ENCODE data around the gene HEBP1. TPM values are rescaled to one million over a fixed set of nuclear protein-coding genes. Genes with fewer than 3 reads are reported as not detected.

Gene HEBP1
- total RNA-seq, 1 experiment from 2014 or later, result 19.3 TPM

GRCh38 chr12:13004361-13004760 is 4.3 kb upstream of the HEBP1 start:
- POLR2A ChIA-PET, result interaction anchor here (0.6 kb wide), 1 partner anchor 64 kb away, joined by 3 read pairs; no protein-coding TSS in a partner anchor
- Histone ChIP-seq H3K36me3 (ENCODE audit: control insufficient read depth, insufficient read depth, low read length) (no peaks in the 10 kb centered on the region), H3K4me1 (ENCODE audit: control insufficient read depth, insufficient read depth, low read length) (no peaks in the 10 kb centered on the region), H3K27ac (ENCODE audit: low read length) (no peak overlapping the region), H3K27me3 (ENCODE audit: control insufficient read depth, insufficient read depth, low read length) (no peaks in the 10 kb centered on the region), H3K4me3 (ENCODE audit: low read depth in 2 of 2, low read length in 2 of 2) (no peak overlapping the region), H3K9me3 (ENCODE audit: control insufficient read depth, insufficient read depth, low read depth, low read length) (no peaks in the 10 kb centered on the region)
- in situ Hi-C loops (cut with HindIII; ENCODE audit: low pct_unique_long_range_greater_than_20kb, low sequenced_read_pairs), result no loop called here
- DNase-seq (ENCODE audit: low read depth, low spot score) (no peak), ATAC-seq (no peak)
- CTCF ChIA-PET, result no interaction called here
- intact Hi-C loops (cut with micrococcal nuclease; ENCODE audit: unreplicated experiment), result no loop called here
- TF ChIP-seq REST (IDR thresholded peaks at IDR 0.05; ENCODE audit: insufficient read depth in 1 of 2, low read depth in 2 of 2, low read length in 1 of 2) (no peak), CTCF (IDR thresholded peaks at IDR 0.05) (no peak)
- no TSS peak for BruUV-seq (replicated peaks)

DNA sequence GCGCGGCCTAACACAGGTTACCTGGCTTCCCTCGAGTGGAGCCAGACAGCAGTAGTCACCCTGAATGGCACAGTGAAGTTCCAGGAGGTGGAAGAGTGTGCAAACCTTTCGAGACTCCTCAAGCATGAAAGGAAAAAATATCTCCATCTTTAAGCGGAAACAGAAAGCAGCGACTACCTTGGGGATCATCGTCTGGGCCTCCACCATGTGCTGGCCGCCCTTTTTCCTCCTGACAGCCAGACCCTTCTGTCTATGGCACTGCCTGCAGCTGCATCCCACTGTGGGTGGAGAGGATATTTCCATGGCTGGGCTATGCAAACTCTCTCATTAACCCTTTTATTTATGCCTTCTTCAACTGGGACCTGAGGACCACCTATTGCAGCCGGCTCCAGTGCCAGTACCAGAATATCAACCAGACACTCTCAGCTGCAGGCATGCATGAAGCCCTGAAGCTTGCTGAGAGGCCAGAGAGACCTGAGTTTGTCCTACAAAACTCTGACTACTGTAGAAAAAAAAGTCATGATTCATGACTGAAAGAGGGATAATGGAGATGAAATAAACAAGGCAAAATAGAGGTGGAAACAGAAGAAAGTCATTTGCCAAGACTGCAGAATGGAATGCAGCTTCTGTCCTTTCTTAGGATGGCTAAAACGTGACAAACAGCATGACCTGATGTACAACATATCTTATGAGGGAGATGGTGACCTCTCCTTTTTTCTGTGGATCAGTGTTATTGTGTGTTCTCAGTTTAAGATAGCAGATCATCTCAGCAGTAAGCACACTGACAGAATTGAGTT is 2.4 kb upstream of the HEBP1 start:
- Histone ChIP-seq H3K27me3 (ENCODE audit: control insufficient read depth, insufficient read depth, low read length) (no peaks in the 10 kb centered on the region), H3K9me3 (ENCODE audit: control insufficient read depth, insufficient read depth, low read depth, low read length) (no peaks in the 10 kb centered on the region), H3K4me1 (ENCODE audit: control insufficient read depth, insufficient read depth, low read length) (no peaks in the 10 kb centered on the region; the same call in 1 of the 2 replicates), H3K27ac (ENCODE audit: low read length) (no peak overlapping the region), H3K36me3 (ENCODE audit: control insufficient read depth, insufficient read depth, low read length) (no peaks in the 10 kb centered on the region), H3K4me3 (ENCODE audit: low read depth in 2 of 2, low read length in 2 of 2) (no peak overlapping the region)
- ChIA-PET CTCF (no interaction called here), POLR2A (no interaction called here)
- BruUV-seq (replicated peaks), result TSS peak; percentile 54
- DNase-seq (ENCODE audit: low read depth, low spot score), result no peak
- in situ Hi-C loops (cut with HindIII; ENCODE audit: low pct_unique_long_range_greater_than_20kb, low sequenced_read_pairs) (no loop called here), intact Hi-C loops (cut with micrococcal nuclease; ENCODE audit: unreplicated experiment) (no loop called here)
- no peak for ATAC-seq
- TF ChIP-seq CTCF (IDR thresholded peaks at IDR 0.05), result no peak
- no peak for TF ChIP-seq POLR2AphosphoS5 (IDR thresholded peaks at IDR 0.05; ENCODE audit: low read depth, low read length)
- TF ChIP-seq TCF7L2 (IDR thresholded peaks at IDR 0.05; ENCODE audit: low read depth, low read length), result no peak
- TF ChIP-seq REST (IDR thresholded peaks at IDR 0.05; ENCODE audit: insufficient read depth in 1 of 2, low read depth in 2 of 2, low read length in 1 of 2), result no peak
- TF ChIP-seq SIN3A (IDR thresholded peaks at IDR 0.05; ENCODE audit: borderline replicate concordance, insufficient read depth, low read depth, low read length), result no peak
